COR-L47 (cell line): Measurements from ENCODE around the gene NAP1L3.

Source experiments
- DNase-seq: peaks from one replicate; lab custom pipeline; 2025; lab: John Stamatoyannopoulos, UW

Gene NAP1L3

GRCh38 chrX:93673056-93673868 lies at the start of gene NAP1L3:
TSS of gene NAP1L3 (minus strand) at chrX:93673578. CDS start at chrX:93673304, 274 bp downstream.
- no peak for DNase-seq

- no peak for DNase-seq
These were observed 37.7 kb upstream of the NAP1L3 start for GRCh38 chrX:93711076-93711475.

- no peak for DNase-seq
These were observed 30.3 kb upstream of the NAP1L3 start for GRCh38 chrX:93703701-93704100.

GRCh38 chrX:93695981-93696380 lies 22.6 kb upstream of the NAP1L3 start:
- no peak for DNase-seq

GRCh38 chrX:93673869-93674271 lies 492 bp upstream of the NAP1L3 start, which contains the start of gene FAM133A:
TSS of gene FAM133A (plus strand) at chrX:93674206. CDS start at chrX:93709420, 35,214 bp downstream.
- DNase-seq: no peak

GRCh38 chrX:93660575-93660974 lies 12.8 kb downstream of the NAP1L3 start:
- DNase-seq: no peak

- DNase-seq: no peak
These were observed 24.0 kb downstream of the NAP1L3 start for GRCh38 chrX:93649381-93649780.

- no peak for DNase-seq
These were observed 35.8 kb downstream of the NAP1L3 start for GRCh38 chrX:93637591-93637990.
